ENCODE measurements around the gene ACTN4.

DNA sequence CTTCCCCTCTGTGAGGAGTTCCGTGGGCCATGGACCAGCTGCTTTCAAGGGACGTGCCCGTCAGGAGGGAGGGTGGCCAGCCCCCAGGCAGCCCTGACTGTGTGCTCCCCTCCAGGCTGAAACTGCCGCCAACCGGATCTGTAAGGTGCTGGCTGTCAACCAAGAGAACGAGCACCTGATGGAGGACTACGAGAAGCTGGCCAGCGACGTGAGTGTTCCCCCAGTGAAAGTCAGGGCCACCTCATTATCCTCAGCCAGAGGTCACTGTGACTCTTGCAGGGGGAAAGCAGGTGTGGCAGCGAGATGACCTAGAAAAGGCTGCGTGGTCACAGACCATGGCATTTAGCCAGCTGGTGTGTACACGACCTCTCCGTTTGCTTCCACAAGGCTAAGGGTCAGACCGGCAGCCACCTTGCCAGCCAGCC lies 66.9 kb downstream of the ACTN4 start:
- TF ChIP-seq, protein P1, sequence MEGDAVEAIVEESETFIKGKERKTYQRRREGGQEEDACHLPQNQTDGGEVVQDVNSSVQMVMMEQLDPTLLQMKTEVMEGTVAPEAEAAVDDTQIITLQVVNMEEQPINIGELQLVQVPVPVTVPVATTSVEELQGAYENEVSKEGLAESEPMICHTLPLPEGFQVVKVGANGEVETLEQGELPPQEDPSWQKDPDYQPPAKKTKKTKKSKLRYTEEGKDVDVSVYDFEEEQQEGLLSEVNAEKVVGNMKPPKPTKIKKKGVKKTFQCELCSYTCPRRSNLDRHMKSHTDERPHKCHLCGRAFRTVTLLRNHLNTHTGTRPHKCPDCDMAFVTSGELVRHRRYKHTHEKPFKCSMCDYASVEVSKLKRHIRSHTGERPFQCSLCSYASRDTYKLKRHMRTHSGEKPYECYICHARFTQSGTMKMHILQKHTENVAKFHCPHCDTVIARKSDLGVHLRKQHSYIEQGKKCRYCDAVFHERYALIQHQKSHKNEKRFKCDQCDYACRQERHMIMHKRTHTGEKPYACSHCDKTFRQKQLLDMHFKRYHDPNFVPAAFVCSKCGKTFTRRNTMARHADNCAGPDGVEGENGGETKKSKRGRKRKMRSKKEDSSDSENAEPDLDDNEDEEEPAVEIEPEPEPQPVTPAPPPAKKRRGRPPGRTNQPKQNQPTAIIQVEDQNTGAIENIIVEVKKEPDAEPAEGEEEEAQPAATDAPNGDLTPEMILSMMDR (IDR thresholded peaks at IDR 0.05): no peak
- TF ChIP-seq, protein P2, sequence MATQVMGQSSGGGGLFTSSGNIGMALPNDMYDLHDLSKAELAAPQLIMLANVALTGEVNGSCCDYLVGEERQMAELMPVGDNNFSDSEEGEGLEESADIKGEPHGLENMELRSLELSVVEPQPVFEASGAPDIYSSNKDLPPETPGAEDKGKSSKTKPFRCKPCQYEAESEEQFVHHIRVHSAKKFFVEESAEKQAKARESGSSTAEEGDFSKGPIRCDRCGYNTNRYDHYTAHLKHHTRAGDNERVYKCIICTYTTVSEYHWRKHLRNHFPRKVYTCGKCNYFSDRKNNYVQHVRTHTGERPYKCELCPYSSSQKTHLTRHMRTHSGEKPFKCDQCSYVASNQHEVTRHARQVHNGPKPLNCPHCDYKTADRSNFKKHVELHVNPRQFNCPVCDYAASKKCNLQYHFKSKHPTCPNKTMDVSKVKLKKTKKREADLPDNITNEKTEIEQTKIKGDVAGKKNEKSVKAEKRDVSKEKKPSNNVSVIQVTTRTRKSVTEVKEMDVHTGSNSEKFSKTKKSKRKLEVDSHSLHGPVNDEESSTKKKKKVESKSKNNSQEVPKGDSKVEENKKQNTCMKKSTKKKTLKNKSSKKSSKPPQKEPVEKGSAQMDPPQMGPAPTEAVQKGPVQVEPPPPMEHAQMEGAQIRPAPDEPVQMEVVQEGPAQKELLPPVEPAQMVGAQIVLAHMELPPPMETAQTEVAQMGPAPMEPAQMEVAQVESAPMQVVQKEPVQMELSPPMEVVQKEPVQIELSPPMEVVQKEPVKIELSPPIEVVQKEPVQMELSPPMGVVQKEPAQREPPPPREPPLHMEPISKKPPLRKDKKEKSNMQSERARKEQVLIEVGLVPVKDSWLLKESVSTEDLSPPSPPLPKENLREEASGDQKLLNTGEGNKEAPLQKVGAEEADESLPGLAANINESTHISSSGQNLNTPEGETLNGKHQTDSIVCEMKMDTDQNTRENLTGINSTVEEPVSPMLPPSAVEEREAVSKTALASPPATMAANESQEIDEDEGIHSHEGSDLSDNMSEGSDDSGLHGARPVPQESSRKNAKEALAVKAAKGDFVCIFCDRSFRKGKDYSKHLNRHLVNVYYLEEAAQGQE (IDR thresholded peaks at IDR 0.05; ENCODE audit: insufficient read depth in 1 of 2, low read depth in 2 of 2, low read length in 1 of 2): no peak
- TF ChIP-seq POLR2AphosphoS5 (IDR thresholded peaks at IDR 0.05; ENCODE audit: low read depth, low read length) (no peak), TCF7L2 (IDR thresholded peaks at IDR 0.05; ENCODE audit: low read depth, low read length) (no peak)

All from Panc1 (cell line).